CD14-positive monocyte (primary cell): Measurements from ENCODE around the gene LHX6. TPM values are rescaled to one million over a fixed set of nuclear protein-coding genes. Genes with fewer than 3 reads are reported as not detected.

Source experiments
- DNase-seq, 3 donors: peaks; one replicate each; pipeline ENCODE4 v3.0.0-alpha.2; 2011 to 2022
- H2AFZ ChIP-seq: 2 replicates; pipeline ENCODE4 v1.6.0; 2012; ENCODE audit warnings: mild to moderate bottlenecking, low read depth, low read length, inconsistent platforms; ENCODE audit not compliant: insufficient read depth, poor library complexity, severe bottlenecking
- H3K27ac ChIP-seq, 2 donors: 1 replicate in 1 of 2; 2 replicates in 1 of 2; pipeline ENCODE4 v1.5.1; 2012 to 2013; ENCODE audit warnings: low read length in 2 of 2, control low read depth in 1 of 2, inconsistent platforms in 1 of 2, low read depth in 1 of 2, mild to moderate bottlenecking in 1 of 2
- H3K27me3 ChIP-seq, 2 donors: one replicate each; pipeline versions ENCODE4 v1.6.0 to v1.6.1; 2011 to 2013; ENCODE audit warnings: low read length in 2 of 2; ENCODE audit not compliant: control insufficient read depth in 2 of 2, insufficient read depth in 2 of 2
- H3K36me3 ChIP-seq, 2 donors: replicated peaks in 1 of 2; 1 replicate in 1 of 2; 2 replicates in 1 of 2; pipeline versions ENCODE4 v1.5.1 to v1.6.1; 2012 to 2013; ENCODE audit warnings: low read length in 2 of 2, control low read depth in 1 of 2, inconsistent platforms in 1 of 2, mild to moderate bottlenecking in 1 of 2; ENCODE audit not compliant: insufficient read depth in 2 of 2, control insufficient read depth in 1 of 2
- H3K4me1 ChIP-seq, 2 donors: 1 replicate in 1 of 2; 2 replicates in 1 of 2; pipeline versions ENCODE4 v1.5.1 to v1.6.1; 2012 to 2013; ENCODE audit warnings: low read length in 2 of 2, control low read depth in 1 of 2, inconsistent platforms in 1 of 2, mild to moderate bottlenecking in 1 of 2, moderate library complexity in 1 of 2; ENCODE audit not compliant: insufficient read depth in 2 of 2, control insufficient read depth in 1 of 2
- H3K4me2 ChIP-seq: replicated peaks from 2 replicates; pipeline ENCODE3; 2012; ENCODE audit warnings: low read length, moderate library complexity, mild to moderate bottlenecking; ENCODE audit not compliant: poor library complexity, severe bottlenecking; ENCODE audit errors: extremely low read depth
- H3K4me3 ChIP-seq, 3 experiments: fragments of 200-600 bp in 1 of 3; sonication (generic) in 1 of 3; replicated peaks in 1 of 3; 1 replicate in 2 of 3; 2 replicates in 1 of 3; pipeline ENCODE4 v1.5.1; 2011 to 2013; ENCODE audit warnings: low read length in 3 of 3, mild to moderate bottlenecking in 3 of 3, control low read depth in 2 of 3, low read depth in 2 of 3, inconsistent platforms in 1 of 3, moderate library complexity in 1 of 3
- H3K79me2 ChIP-seq: 2 replicates; pipeline ENCODE4 v1.6.0; 2012; ENCODE audit warnings: mild to moderate bottlenecking, control low read depth, inconsistent platforms, low read length, moderate library complexity; ENCODE audit not compliant: insufficient read depth
- H3K9ac ChIP-seq: 2 replicates; pipeline ENCODE4 v1.6.0; 2017; ENCODE audit warnings: low read length, mild to moderate bottlenecking; ENCODE audit not compliant: insufficient read depth, poor library complexity, severe bottlenecking
- H3K9me3 ChIP-seq, 2 donors: replicated peaks in 1 of 2; 1 replicate in 1 of 2; 2 replicates in 1 of 2; pipeline versions ENCODE4 v1.5.1 to v1.6.1; 2012 to 2013; ENCODE audit warnings: low read length in 2 of 2, control low read depth in 1 of 2; ENCODE audit not compliant: control insufficient read depth in 1 of 2, insufficient read depth in 1 of 2
- H4K20me1 ChIP-seq: 2 replicates; pipeline ENCODE4 v1.6.0; 2012; ENCODE audit warnings: mild to moderate bottlenecking, low read length, control low read depth, moderate library complexity; ENCODE audit not compliant: insufficient read depth
- H3K27ac Mint-ChIP-seq, 7 donors: one replicate each; pipeline ENCODE4 v1.8.0; 2020; ENCODE audit warnings: mild to moderate bottlenecking in 7 of 7, mixed read lengths in 7 of 7, moderate library complexity in 6 of 7, inconsistent platforms in 2 of 7
- H3K27me3 Mint-ChIP-seq, 3 donors: one replicate each; pipeline ENCODE4 v1.8.0; 2021 to 2022; ENCODE audit warnings: low read depth in 3 of 3, mild to moderate bottlenecking in 3 of 3, mixed read lengths in 3 of 3, moderate library complexity in 3 of 3, inconsistent platforms in 1 of 3
- H3K36me3 Mint-ChIP-seq, 2 donors: one replicate each; pipeline ENCODE4 v1.8.0; 2020; ENCODE audit warnings: mixed read lengths in 2 of 2, inconsistent platforms in 1 of 2, mild to moderate bottlenecking in 1 of 2
- H3K4me1 Mint-ChIP-seq: one replicate; pipeline ENCODE4 v1.8.0; 2020; ENCODE audit warnings: mild to moderate bottlenecking, mixed read lengths
- H3K4me3 Mint-ChIP-seq, 2 donors: one replicate each; pipeline ENCODE4 v1.8.0; 2020; ENCODE audit warnings: mild to moderate bottlenecking in 2 of 2, mixed read lengths in 2 of 2, moderate library complexity in 1 of 2
- H3K9me3 Mint-ChIP-seq, 7 donors: one replicate each; pipeline ENCODE4 v1.8.0; 2020 to 2022; ENCODE audit warnings: mixed read lengths in 7 of 7, mild to moderate bottlenecking in 6 of 7, moderate library complexity in 6 of 7, inconsistent platforms in 2 of 7
- CTCF ChIP-seq: fragments of 200-600 bp; IDR thresholded peaks from one replicate; pipeline ENCODE4 v1.8.0; 2022; ENCODE audit warnings: antibody characterized with exemption, mild to moderate bottlenecking
- WGBS: methylation state at CpG from one replicate; pipeline ENCODE4 v1.1.5; 2013; ENCODE audit warnings: missing lambda C conversion rate; ENCODE audit not compliant: insufficient coverage; 5-methylcytosine and 5-hydroxymethylcytosine counted together
- intact Hi-C, 2 donors: fragments of 100-400 bp; cut with micrococcal nuclease; formaldehyde crosslinking; loops; one replicate each; pipeline versions ENCODE4 v1.15.0 to v1.15.1; 2023
- polyA plus RNA-seq, 3 donors: library from polyadenylated mRNA; depleted of rRNA in 1 of 3; unstranded in 2 of 3; stranded (reverse) in 1 of 3; fragments of 300-500 nt in 2 of 3; fragments of >200 nt in 1 of 3; fragmentation: Illumina TruSeq in 2 of 3; gene quantifications; 1 replicate in 2 of 3; 2 replicates in 1 of 3; pipeline ENCODE4 v1.2.3, GENCODE V29; 2012 to 2021

LHX6 gene
- polyA plus RNA-seq, 3 donors = not detected

GRCh38 chr9:122179690-122180074, 49.1 kb downstream of the LHX6 start:
- intact Hi-C loops = no loop called here
- TF ChIP-seq CTCF = no peak
- Histone ChIP-seq H3K9ac (no peak overlapping the region), H3K36me3 (no peaks in the 10 kb centered on the region), H4K20me1 (no peaks in the 10 kb centered on the region), H3K4me1 (no peaks in the 10 kb centered on the region), H3K79me2 (no peaks in the 10 kb centered on the region), H3K4me3 (no peak overlapping the region), H3K9me3 (no peaks in the 10 kb centered on the region), H3K27me3 (no peaks in the 10 kb centered on the region), H3K4me2 (no peak overlapping the region), H2AFZ (no peak overlapping the region), H3K27ac (no peak overlapping the region)
- Mint-ChIP-seq H3K36me3 (no peaks in the 10 kb centered on the region), H3K4me1 (no peaks in the 10 kb centered on the region), H3K9me3 (peaks cover 0 to 2% (median 0%) of the 10 kb centered on the region in 7 donors), H3K27me3 (peaks cover 0 to 11% (median 9%) of the 10 kb centered on the region in 3 donors), H3K4me3 (no peak overlapping the region), H3K27ac (no peak overlapping the region)
- DNase-seq = no peak
- WGBS = 86% methylated on average over 1 of the region's 2 CpGs

- Histone ChIP-seq H3K27ac (no peak overlapping the region), H3K4me2 (no peak overlapping the region), H3K4me1 (no peaks in the 10 kb centered on the region), H4K20me1 (no peaks in the 10 kb centered on the region), H2AFZ (no peak overlapping the region), H3K36me3 (no peaks in the 10 kb centered on the region), H3K27me3 (no peaks in the 10 kb centered on the region), H3K9ac (no peak overlapping the region), H3K9me3 (no peaks in the 10 kb centered on the region), H3K4me3 (no peak overlapping the region), H3K79me2 (no peaks in the 10 kb centered on the region)
- TF ChIP-seq CTCF = no peak
- no peak for DNase-seq
- intact Hi-C loops = no loop called here
- Mint-ChIP-seq H3K36me3 (no peaks in the 10 kb centered on the region), H3K4me1 (no peaks in the 10 kb centered on the region), H3K9me3 (peaks cover 0 to 2% (median 0%) of the 10 kb centered on the region in 7 donors), H3K27ac (no peak overlapping the region), H3K27me3 (peaks cover 0 to 11% (median 9%) of the 10 kb centered on the region in 3 donors), H3K4me3 (no peak overlapping the region)
- 94% methylated on average over 2 of the region's 5 CpGs for WGBS
Observed at GRCh38 chr9:122179054-122179689, 49.6 kb downstream of the LHX6 start.
